ENCODE data around the gene GPATCH2L. TPM values are rescaled to one million over a fixed set of nuclear protein-coding genes. Genes with fewer than 3 reads are reported as not detected.

The GPATCH2L gene
- total and polyA plus RNA-seq, 4 donors, result 4.3 to 69.9 (median 32.4) TPM

GRCh38 chr14:76257111-76257803 lies 105.5 kb downstream of the GPATCH2L start:
- TF ChIP-seq CTCF (IDR thresholded peaks at IDR 0.05; ENCODE audit: control extremely low read depth, extremely low read depth), result no peak
- Histone ChIP-seq H3K27ac (ENCODE audit: low read depth in 1 of 2, low read length in 1 of 2) (no peak overlapping the region), H3K27me3 (ENCODE audit: control insufficient read depth in 3 of 3, insufficient read depth in 3 of 3, low read length in 2 of 3) (no peaks in the 10 kb centered on the region), H3K9me3 (ENCODE audit: control insufficient read depth in 4 of 4, insufficient read depth in 3 of 4, low read length in 3 of 4) (no peaks in the 10 kb centered on the region), H3K9ac (ENCODE audit: insufficient read depth in 1 of 2, low read length in 2 of 2) (no peak overlapping the region), H3K36me3 (ENCODE audit: control insufficient read depth in 4 of 4, insufficient read depth in 4 of 4, low read length in 4 of 4) (no peaks in the 10 kb centered on the region), H3K4me3 (no peak overlapping the region), H3K4me1 (ENCODE audit: control insufficient read depth in 5 of 5, insufficient read depth in 5 of 5, low read length in 5 of 5) (peaks cover 0 to 3% (median 0%) of the 10 kb centered on the region in 5 donors)
- no peak for ATAC-seq (ENCODE audit: insufficient read depth, low FRiP score)
- no peak for DNase-seq
- WGBS, 2 donors, result 84 to 92% methylated on average over 9 of the region's 9 CpGs

GRCh38 chr14:76257842-76258397 lies 106.2 kb downstream of the GPATCH2L start:
- Histone ChIP-seq H3K4me3 (no peak overlapping the region), H3K27ac (ENCODE audit: low read depth in 1 of 2, low read length in 1 of 2) (no peak overlapping the region)

GRCh38 chr14:76259029-76259735 lies 107.5 kb downstream of the GPATCH2L start:
- Histone ChIP-seq H3K4me1 (ENCODE audit: control insufficient read depth in 5 of 5, insufficient read depth in 5 of 5, low read length in 5 of 5) (peaks cover 0 to 3% (median 0%) of the 10 kb centered on the region in 5 donors), H3K9me3 (ENCODE audit: control insufficient read depth in 4 of 4, insufficient read depth in 3 of 4, low read length in 3 of 4) (no peaks in the 10 kb centered on the region), H3K27ac (ENCODE audit: low read depth in 1 of 2, low read length in 1 of 2) (no peak overlapping the region), H3K36me3 (ENCODE audit: control insufficient read depth in 4 of 4, insufficient read depth in 4 of 4, low read length in 4 of 4) (no peaks in the 10 kb centered on the region), H3K27me3 (ENCODE audit: control insufficient read depth in 3 of 3, insufficient read depth in 3 of 3, low read length in 2 of 3) (no peaks in the 10 kb centered on the region), H3K9ac (ENCODE audit: insufficient read depth in 1 of 2, low read length in 2 of 2) (no peak overlapping the region), H3K4me3 (no peak overlapping the region)
- no peak for TF ChIP-seq CTCF (IDR thresholded peaks at IDR 0.05; ENCODE audit: control extremely low read depth, extremely low read depth)
- 82 to 83% methylated on average over 6 of the region's 6 CpGs for WGBS, 2 donors
- ATAC-seq (ENCODE audit: insufficient read depth, low FRiP score) (no peak), DNase-seq (no peak)

More at GRCh38 chr14:76257842-76258397, 106.2 kb downstream of the GPATCH2L start:
- Histone ChIP-seq H3K9ac (ENCODE audit: insufficient read depth in 1 of 2, low read length in 2 of 2) (no peak overlapping the region), H3K9me3 (ENCODE audit: control insufficient read depth in 4 of 4, insufficient read depth in 3 of 4, low read length in 3 of 4) (no peaks in the 10 kb centered on the region), H3K27me3 (ENCODE audit: control insufficient read depth in 3 of 3, insufficient read depth in 3 of 3, low read length in 2 of 3) (no peaks in the 10 kb centered on the region), H3K36me3 (ENCODE audit: control insufficient read depth in 4 of 4, insufficient read depth in 4 of 4, low read length in 4 of 4) (no peaks in the 10 kb centered on the region), H3K4me1 (ENCODE audit: control insufficient read depth in 5 of 5, insufficient read depth in 5 of 5, low read length in 5 of 5) (peaks cover 0 to 3% (median 0%) of the 10 kb centered on the region in 5 donors)
- 80 to 89% methylated on average over 4 of the region's 4 CpGs for WGBS, 2 donors
- ATAC-seq (ENCODE audit: insufficient read depth, low FRiP score) (no peak), DNase-seq (no peak)
- TF ChIP-seq CTCF (IDR thresholded peaks at IDR 0.05; ENCODE audit: control extremely low read depth, extremely low read depth), result no peak

Data from lung (tissue), 12 donors.